ENCODE data around the gene C6orf62. TPM values are rescaled to one million over a fixed set of nuclear protein-coding genes. Genes with fewer than 3 reads are reported as not detected.
A peak's percentile ranks its signal among the peaks of the same experiment; 100 is the strongest.

The C6orf62 gene
- total and polyA plus RNA-seq, 2 experiments from 2014 or later: 66.7 to 79.9 TPM

- TF ChIP-seq ZNF462 (CRISPR knock-in tag; IDR thresholded peaks at IDR 0.05) (0 out of 2 replicates have a peak, but pooled peaks have one; percentile 51), ZNF331 (CRISPR knock-in tag; IDR thresholded peaks at IDR 0.05; ENCODE audit: low read depth) (no peak), POLR2AphosphoS5 (IDR thresholded peaks at IDR 0.05; ENCODE audit: low read depth) (no peak; the same call in 1 of the 2 replicates), CREB1 (CRISPR knock-in tag; IDR thresholded peaks at IDR 0.05; ENCODE audit: low read depth) (0 out of 2 replicates have a peak, but pooled peaks have one; percentile 5), CTCF (conservative IDR thresholded peaks at IDR 0.05; ENCODE audit: low read depth in 2 of 2) (no peak), REST (IDR thresholded peaks at IDR 0.05; ENCODE audit: unreplicated experiment) (no peak)
Measured at GRCh38 chr6:24658573-24659560, 60.1 kb downstream of the C6orf62 start (continued).
